ENCODE measurements around the gene NPSR1.

- TF ChIP-seq POLR2AphosphoS5 (IDR thresholded peaks at IDR 0.05) (no peak), POLR2A (IDR thresholded peaks at IDR 0.05) (no peak)
Measured at GRCh38 chr7:34748728-34749089, 90.7 kb downstream of the NPSR1 start.

Data from prostate gland (tissue), 1 donor.